HL-60/S4 (cell line): ENCODE results near the gene CTNNA2.

Experiments
- in situ Hi-C: fragments of 300-500 bp; cut with MboI; formaldehyde crosslinking; loops from 2 replicates; pipeline ENCODE4 v1.14.3; 2022; ENCODE audit warnings: low sequenced_read_pairs

CTNNA2 gene

DNA sequence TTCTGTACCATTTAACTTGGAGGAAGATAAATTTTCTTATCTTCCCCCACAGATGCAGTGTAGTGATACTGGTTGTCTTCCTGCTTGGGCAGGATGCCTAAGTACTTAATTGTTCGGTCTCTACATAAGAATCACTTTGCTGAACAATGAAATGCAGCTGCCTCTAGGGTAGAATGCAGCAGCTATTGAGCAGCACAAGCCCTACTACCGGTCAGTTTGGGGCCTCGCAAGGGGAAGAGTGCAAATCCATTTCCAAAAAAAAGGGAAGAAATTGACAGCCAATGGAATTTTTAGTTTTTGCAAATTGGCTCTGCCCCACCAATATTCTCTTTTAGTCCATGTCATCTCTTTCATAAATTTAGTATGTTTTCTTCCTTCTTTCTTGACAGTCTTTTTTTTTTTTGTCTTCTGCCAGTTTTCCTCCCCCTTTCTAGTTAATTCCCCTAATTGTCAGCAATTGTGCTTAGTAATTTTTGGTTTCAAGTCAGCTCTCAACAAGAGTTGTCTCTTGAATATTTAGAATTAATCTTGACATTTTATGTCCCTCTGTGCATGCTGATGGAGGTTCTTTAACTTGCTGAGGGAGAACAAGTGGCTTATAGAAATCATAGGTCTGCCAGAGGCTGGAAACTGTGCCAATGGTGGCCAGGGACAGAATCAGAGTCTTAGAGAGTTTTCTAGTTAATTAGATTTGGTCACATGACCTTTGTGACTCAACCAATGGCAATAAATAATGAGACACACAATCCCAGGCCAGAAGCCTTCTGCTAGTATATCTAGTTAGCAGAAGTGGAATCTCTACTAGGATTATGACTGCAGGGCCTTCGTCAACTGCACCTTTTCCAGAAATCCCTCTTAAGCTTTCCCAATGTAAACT, 270.0 kb downstream of the CTNNA2 start:
- in situ Hi-C loops = no loop called here

DNA sequence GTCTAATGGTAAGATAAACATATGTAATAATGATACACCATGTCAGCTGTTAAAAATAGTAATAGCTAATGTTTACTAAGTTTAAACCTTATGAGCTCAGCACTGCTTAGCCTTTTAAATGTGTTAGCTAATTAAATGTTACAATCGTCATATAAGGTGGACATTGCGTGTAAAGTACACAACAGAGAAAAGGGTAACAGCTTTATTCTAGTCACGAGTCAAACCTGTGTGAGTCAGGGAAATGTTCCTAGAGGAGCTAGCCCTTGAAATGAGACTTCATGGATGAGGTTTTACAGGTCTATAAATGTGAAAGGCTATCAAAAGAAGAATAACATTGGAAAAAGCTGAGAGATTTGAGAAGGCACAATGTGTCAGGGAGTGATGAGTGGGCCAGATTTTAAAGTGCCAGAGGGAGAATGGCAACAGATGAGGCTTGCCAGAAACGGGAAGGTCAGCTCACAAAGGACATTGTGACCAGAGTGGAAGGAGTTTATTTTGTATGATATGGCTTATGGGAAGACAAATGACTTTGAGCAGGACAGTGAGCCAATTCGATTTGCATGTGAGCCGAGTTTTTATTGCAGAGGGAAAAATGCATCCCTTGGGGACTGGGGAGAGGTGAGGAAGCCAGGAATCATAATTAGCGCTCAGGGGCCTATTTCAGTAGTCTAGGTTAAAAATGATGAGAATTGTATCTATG, 276.3 kb downstream of the CTNNA2 start:
- in situ Hi-C loops = no loop called here

DNA sequence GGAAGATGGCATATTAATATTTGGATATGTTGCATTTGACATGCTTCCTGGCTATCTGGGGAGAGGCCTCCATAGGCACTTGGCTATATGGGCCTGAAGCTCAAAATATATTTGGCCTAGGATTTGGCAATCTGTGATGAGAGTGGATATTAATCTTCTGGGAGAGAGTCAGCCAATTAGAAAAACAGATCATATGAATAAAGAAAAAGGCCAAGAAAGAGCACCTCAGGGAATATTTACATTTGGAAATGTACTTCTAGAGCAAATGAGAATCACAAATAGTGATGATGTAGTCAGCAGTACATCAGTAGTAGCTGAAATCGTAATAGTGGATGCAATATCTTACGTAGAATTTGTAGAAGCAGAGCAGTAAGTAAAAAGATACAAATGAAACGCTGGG, 277.0 kb downstream of the CTNNA2 start:
- in situ Hi-C loops = no loop called here

DNA sequence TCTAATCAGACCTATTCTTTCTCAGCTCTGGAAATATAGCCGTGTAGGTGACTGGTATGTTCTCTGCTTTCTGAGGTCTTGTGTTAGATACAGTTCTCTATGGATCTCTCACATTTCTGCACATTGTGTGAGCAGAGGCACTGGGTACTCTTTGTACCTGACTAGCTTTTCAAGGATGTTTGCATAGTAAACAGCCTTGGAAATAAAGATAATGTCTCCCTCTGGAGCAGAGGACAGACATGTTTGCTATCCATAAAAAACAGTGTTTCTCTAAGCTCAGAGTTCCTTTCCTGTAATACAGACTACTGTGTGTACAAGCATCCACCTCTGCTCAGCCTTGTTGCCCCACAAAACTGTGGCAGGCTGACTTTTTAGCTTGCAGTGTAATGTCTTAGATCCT, 279.2 kb downstream of the CTNNA2 start:
- in situ Hi-C loops = no loop called here

DNA sequence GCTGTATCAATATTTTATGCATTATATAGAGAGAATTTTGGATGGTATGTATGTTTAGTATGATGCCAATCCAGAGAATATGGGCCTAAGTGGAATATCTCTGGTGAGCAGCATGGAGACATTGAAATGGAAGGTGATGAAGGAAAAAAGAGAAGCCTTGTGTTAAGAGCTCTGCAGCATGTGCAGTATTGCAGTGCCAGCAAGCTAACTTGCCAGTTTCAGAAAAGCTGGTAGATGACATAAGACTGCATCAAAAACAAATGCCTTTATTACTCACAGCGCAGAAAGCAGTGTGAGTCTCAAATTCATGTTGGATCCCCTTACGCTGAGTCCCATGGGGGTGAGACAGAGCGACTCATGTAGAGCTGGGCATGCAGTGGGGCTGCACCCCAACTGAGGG, 280.2 kb downstream of the CTNNA2 start:
- in situ Hi-C loops = no loop called here

DNA sequence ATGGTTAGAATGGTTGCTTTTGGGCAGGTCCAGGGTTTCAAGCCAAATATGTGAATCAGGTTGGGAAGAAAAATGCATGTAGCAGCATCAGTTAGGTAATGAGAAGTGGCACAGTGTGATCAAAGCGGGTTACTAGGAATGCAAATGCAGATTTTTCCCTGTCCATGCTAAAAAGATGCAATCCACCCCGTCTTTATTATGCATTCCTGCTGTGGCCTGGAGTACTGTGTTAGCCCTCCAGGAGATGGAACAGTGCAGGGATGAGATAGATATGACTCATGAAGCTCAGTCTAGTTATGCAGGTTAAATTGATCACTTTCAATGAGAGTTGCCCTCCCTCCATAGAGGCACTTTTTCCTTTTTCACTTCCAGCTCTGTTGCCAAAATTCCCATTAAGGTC, 283.8 kb downstream of the CTNNA2 start:
- in situ Hi-C loops = no loop called here

DNA sequence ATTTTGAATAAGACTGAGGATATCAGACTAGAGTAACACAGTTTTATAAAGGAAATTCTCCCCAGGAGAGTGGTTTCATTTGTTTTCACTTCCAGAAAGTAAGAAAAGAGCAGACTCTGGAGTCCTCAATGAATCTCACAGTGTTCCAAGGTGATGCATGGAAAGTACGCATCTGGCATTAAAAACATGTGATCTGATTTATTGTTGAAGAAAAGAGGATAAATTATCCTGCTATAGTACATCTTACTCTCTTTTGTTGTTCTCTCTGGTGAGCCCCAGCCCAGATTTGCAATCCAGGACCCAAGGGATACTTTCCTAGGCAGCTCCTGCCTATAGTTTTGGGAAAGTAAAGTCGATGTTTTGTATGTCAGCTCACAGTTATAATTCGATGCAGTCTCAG, 285.9 kb downstream of the CTNNA2 start:
- in situ Hi-C loops = no loop called here

DNA sequence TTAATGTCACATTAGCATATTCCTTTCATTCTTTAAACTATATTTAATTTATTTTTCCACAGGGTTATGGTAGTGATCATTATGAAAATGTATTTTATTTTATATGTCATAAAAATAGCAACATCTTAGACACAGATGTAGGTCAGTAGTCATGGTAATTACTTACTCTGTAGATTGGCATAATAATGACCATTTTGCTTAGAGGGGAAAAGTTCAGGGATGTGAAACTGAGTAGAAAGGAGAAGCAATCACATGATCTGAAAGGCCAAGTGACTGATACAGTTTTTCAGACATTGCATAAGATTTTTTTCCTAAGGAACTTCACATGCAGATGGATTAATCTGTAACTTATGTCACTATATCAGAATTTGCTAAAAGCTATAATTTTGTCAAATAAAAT, 286.9 kb downstream of the CTNNA2 start:
- in situ Hi-C loops = no loop called here

DNA sequence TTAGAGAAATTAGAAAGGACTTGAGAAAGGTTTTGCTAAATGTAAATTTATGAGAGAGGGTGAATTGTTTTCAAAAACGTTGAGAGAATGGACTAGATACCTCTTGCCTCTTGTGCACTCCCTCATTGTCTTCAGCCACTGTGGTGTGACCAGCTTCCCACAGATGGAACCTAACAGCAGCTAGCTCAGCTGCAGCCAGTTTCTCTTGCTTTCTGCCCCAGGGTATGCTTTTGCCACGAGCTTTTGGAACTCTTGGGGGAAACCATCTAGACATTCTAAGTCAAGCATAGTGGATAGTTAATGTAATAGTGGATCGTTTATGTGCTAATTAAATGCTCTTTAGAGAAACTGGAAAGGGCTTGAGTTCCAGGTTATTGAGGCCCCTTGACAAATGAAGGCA, 288.2 kb downstream of the CTNNA2 start:
- in situ Hi-C loops = no loop called here

DNA sequence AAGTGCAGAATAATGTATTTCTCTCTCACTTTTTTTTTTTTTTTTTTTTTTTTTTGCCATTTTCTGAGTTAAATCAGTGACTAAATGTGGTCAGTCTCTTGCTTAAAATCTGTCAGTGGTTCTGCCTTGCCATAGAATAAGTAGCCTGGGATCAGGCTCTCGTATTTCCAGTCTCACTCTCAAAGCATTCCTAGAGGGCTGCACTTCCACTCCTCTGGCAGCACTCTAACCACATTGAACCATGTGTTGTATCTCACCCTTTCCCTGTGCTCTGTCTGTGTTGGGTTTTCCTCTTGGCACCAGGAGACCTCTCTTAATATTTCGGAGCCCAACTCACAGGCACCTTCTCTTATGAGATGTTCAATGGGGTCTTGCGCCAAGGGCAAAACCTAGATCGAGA, 304.4 kb downstream of the CTNNA2 start:
- in situ Hi-C loops = no loop called here

DNA sequence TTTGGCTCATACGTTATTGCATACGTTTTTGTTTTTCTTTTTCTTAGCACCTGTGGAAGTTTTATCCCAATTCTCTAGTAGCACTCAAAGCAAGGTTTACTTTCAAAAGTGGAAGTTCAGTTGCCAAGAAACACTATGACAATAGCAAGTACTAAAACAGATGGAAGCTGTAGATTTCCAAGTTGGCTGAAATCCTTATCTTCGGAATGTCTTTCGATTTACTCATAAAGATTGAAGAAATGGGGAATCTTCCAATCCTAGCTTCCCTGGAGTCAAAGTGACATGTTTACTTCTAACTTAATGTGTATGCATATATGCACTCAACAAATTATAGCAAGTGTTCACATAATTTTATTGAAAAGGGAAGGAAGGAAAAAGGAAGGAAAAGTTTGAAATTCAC, 307.4 kb downstream of the CTNNA2 start:
- in situ Hi-C loops = no loop called here

DNA sequence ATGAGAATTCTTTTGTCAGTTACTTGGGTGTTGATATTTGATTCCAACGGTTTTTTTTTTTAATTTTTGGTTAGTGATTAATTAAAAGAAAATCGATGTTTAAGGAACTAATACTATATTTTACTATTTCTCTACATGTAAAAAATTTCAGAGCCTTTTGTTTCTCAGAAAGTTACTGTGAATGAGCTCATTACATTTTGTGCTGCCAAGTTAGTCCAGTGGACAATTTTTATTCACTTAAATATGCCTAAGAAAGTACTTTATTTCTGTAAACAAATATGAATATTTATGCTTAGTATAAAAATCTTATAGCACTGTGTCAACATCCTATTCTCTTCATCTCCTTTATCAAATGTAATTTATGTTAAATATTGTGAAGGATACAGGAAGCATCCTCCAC, 309.3 kb downstream of the CTNNA2 start:
- in situ Hi-C loops = no loop called here

DNA sequence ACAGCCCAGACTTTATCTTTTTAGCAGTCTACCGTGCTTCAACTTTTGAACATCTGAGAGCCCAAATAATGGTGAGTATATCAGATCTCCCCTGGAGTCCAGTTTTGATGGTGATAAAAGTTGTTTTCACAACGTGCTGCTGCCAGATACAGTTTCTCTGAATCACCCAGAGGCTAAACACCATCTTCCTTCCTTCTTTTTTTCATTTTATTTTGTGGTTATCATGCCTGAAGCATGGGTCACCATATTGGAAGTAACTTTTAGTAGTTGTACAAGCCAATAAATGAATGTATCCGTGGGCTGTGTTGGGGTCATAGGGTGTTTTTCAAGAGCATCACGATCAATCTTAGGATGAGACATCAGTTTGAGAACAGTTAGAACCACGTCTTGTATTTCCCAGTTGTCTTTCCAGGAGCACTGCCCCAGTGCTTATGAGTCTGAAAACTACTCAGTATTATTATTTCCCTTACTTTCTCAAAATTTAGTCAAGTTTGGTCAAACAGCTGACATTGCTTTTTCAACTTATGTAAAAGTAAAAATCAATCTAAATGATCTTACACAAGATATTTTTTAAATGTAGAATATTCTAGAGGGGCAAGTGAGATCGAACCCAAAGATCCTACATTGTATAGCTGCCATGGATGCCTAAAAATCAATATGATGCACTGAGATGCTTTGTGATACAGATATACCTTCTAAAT, 311.4 kb downstream of the CTNNA2 start:
- in situ Hi-C loops = no loop called here

DNA sequence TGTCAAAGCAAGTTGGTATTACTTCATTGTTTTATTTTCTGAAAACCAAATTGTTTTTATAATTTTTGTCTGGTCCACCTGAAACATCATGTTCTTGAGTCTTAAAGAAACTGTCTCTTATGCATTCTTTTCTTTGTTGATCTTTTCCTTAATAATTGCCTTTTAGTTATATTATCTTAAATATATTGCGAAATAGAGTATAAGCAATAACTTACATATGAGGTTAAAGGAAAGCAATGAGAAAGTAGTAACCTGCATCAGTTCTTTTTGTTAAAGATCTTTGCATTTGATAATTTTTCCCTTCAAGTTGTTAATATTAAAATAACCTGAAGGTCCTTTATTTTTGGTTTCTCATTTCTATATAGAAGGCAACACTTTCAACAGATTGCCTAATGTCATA, 315.0 kb downstream of the CTNNA2 start:
- in situ Hi-C loops = no loop called here

DNA sequence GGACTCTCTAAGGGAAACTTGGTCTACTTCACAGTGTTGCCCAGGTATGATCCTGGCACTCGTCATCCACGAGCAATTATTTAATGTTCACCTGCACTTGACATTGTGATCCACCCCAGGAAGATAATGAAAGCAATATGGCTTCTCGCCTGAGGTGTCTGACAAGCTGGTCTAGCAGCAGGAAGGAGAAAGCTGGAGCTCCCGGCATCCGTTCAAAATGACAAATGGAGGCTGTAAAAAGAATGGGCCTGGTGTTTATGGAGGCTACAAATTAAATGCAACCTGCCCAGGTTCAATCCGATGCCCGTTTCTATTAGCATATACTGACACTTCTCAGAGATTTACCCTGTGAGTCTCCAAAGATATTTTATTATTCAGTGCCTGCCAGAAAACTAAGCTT, 317.6 kb downstream of the CTNNA2 start:
- in situ Hi-C loops = no loop called here

DNA sequence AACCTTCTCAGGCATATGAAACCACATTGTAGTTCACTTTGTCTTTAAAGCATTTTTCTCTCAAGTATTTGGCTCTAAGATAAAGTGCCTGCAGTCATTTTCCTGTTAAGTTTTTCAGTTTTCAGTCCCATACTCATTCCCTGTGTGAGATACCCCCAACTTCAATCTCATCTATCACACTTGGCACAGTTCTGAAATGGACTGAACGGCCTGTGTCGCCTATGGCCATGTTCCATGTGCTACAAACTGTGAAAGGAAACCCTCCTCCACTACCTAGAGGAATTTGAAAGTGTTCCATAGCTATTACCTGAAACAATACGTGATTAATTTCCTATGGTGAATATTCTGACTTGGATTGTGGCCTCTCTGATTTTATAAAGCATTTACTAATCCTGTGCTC, 319.1 kb downstream of the CTNNA2 start:
- in situ Hi-C loops = no loop called here

DNA sequence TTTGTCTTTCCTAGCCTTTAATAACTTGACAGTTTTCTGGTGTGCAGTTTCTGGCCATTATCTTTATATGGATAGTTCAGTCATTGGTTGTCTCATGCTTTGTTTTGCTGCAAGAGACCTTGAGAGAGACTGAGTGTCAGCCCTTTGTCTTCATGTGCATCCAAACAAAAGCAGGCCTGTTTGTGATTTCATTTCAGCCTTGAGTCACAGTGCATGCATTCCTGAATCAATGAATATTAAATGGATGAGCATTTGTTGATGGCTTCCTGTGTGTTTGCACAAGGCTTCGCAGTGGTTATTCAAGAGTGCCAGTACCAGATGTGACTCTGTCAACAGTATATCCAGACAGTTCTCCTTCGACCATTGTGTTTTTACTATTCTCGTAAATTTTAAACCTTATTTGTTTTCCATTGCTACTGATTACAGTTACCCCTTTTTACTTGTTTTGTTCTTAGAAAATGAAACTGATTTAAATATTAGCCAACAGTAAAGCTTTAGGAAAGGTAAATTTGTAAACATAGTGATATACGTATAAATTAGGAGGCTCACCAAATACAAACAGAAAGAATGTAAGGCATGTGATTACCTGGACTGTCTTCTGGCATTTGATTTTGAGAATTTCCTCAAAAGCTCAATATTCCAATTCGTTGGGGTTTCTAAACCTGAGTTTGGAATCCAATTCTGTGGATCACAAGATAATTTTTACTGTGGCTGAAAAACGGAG, 319.8 kb downstream of the CTNNA2 start:
- in situ Hi-C loops = no loop called here

DNA sequence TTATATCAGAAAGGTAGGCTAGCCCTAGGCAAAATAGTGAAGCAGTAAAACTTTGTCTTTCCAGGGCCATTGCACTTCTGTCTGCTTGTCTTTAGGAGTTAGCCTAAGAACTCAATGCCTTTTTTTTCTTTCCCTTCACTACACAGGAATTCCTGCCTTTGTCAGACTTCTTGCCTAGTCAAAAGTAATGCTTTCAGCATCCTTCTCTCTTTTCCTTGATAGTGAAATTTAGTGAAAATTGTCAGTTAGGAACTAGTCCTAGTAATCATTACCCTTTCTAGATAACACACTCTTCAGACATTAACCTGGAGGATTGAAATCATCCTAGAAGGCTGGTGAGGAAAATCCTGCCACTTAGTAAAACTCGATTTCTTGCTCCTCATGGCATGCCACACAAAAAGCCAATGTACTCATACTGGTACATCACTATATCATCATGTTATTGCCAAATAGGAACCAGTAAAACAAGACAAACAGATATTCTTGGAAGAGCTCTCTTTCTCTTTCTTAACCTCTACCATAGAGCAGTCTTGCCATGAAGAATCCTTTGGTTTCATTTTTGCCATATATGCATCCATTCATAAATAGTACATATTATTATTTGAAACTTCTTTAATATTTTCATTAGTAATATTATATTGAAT, 320.5 kb downstream of the CTNNA2 start:
- in situ Hi-C loops = no loop called here

DNA sequence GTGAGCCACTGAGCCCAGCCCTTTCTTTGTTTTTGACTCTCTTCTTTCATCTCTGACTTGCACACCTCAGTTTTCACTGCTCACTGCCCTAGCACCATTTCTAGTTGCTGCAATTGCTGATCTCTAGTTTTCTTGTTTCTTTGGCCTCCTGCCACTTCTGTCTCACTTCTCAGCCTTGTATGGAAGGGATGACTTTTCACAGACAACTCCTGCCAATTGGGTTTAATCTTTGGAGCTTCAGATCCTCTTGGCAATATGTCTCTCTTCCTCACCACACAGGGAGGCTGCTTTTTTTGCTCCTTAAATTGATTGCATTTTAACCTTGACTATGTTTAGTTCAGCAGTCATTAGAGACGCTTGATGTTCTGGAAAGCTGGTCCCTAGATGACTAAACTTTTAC, 323.1 kb downstream of the CTNNA2 start:
- in situ Hi-C loops = no loop called here

DNA sequence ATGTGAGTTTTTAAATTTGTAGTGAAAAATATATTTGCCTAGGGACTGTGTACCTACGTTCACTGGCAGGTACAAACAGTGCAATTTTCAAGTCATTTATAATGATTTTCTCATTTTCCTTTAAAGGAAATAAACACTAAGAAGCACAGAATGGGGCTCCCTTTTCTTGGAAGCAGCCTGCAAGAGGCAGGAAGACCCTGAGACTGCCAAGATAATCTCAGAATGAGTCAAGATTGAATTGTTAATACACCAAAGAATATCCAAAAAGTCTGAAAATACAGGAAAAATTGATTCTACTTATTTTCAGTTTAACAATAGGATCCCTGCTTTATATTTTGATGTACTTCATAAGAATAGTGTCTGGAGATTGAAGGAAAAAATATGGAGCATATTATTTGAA, 331.2 kb downstream of the CTNNA2 start:
- in situ Hi-C loops = no loop called here

DNA sequence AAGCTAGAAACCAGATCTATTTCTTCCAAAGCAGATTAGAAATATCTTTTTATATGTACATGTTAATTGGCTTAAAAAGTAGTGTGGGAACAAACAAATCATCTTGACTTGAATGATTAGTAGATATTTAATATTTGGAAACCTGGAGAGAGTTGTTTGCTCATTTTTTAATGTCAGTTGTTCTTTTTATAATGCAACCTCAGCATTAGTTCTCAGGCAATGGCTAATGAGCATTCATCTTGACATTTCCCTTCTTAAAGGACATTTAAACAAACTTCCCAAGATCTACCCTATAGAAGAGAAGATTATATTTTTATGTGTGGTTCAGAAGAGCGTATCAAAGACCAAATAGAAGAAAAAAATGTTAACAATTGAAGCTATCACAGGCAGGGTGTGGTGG, 334.0 kb downstream of the CTNNA2 start:
- in situ Hi-C loops = no loop called here
